NOMO-1 treated with DMSO at 0.1 percent for 48 hours (cell line): ENCODE results near the gene STEAP4.
"Not testable (repeated sequence)": the region's sequence is repeated elsewhere in the genome, so short reads cannot be mapped to it uniquely, and the experiment has no call there.

ENCODE experiments used
- DNase-seq: peaks from one replicate; lab custom pipeline; 2025; ENCODE audit not compliant: unreplicated experiment; lab: John Stamatoyannopoulos, UW

The STEAP4 gene

DNA sequence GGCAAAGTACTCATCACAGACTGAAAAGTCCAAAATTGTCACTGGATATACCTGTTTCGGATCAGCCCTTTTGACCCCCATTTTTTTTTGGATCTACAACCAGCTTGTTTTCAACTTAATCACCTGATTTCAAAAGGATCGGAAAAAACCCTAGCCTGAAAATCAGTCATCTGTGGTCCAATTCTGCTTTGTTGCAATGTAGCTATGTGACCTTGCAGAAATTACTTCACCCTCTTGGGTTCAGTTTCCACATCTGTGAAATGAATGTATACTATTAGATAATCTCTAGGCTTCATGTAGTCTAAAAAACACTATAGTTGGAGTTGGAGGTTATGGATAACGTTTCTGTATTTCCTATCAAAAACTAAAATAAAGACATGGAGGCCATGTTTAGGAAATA, 37.1 kb downstream of the STEAP4 start:
- no peak for DNase-seq

DNA sequence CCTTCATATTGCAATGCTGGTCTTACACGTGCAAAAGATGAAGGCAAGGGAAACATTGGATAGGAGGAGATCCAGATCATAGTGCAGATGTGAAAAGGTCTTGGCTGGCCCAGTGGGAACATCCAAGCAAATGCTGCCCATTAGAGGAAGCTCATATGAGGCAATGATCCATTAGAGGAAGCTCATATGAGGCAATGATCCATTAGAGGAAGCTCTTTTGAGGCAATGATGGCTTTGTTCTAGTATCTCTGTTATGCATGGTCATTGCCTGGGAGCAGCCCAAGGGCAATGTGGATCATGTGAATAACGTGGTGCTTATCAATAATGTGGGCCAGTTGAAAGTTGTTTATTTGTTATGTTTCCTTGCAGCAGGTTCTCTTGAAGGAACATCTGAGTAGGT, 37.8 kb downstream of the STEAP4 start:
- peak; percentile 97 for DNase-seq

DNA sequence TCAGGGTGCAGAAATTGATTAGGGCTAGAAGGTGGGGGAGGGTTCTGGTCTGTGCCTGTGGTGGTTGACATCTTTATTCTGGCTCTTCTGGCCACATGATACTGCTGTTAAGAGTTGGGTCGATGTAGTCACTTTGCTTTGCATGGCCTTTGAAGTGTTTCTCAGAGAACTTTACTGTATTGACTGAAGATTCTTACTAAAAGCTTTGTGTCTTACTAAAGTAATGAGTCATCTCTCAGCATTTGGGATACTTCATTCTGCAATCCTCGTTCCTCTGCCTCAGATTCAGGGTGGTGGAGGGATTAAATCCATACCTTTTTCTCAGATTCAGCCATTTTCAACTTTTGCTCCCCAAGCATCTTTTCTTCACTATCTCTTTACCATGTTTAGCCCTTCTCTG, 38.6 kb downstream of the STEAP4 start:
- peak; percentile 18 for DNase-seq

DNA sequence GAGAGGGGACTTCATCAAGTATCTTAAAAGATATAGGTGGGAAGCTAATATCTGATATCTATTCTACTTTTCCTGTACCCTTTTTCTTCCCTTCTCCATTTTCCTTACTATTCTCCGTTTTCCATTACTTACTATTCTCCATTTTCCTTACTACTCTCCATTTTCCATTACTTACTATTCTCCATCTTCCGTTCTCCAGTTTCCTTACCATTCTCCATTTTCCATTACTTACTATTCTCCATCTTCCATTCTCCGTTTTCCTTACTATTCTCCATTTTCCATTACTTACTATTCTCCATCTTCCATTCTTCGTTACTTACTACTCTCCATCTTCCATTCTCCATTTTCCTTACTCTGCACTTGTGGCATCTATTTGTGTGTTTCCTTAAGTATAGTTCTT, 39.3 kb downstream of the STEAP4 start:
- no peak for DNase-seq

DNA sequence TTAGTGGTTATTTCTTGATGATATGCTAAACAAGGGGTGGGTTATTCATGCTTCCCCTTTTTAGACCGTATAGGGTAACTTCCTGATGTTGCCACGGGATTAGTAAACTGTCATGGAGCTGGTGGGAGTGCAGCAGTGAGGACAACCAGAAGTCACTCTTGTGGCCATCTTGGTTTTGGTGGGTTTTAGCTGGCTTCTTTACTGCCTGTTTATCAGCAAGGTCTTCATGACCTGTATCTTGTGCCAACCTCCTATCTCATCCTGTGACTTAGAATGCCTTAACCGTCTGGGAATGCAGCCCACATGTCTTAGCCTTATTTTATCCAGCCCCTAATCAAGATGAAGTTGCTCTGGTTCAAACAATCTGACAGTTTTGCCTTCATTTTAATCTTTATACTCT, 41.7 kb downstream of the STEAP4 start:
- DNase-seq: peak; percentile 84

DNA sequence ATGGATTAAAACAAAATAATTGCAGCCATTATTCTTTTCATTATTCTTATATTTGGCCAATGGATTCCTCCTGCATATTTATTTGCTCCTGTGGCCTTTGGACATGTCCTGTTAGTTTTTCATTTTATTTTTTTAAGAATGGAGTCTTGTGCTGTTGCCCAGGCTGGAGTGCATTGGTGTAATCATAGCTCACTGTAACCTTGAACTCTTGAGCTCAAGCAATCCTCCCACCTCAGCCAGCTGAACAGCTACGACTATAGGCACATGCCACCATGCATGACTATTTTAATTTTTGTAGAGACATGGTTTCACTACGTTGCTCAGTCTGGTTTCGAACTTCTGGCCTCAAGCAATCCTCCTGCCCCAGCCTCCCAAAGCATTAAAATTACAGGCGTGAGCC, 44.1 kb downstream of the STEAP4 start:
- no peak for DNase-seq

DNA sequence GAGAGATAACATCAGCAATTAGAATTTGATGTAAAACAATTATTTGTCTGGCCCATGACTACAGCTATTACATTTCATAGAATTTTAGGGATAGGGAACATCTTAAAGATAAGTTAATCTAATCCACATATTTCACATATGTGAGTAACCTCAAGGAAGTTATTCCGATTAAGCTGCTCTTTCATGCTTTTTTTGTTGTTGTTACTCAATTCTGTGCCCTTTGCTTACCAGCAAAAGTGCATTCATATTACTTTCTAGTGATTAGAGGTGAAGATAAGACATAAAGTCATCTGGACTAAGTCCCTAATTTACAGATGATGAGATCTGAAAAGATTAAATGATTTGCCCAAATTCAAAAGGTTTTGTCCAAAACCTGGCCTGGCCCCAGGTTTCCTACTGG, 46.0 kb downstream of the STEAP4 start:
- DNase-seq: no peak

DNA sequence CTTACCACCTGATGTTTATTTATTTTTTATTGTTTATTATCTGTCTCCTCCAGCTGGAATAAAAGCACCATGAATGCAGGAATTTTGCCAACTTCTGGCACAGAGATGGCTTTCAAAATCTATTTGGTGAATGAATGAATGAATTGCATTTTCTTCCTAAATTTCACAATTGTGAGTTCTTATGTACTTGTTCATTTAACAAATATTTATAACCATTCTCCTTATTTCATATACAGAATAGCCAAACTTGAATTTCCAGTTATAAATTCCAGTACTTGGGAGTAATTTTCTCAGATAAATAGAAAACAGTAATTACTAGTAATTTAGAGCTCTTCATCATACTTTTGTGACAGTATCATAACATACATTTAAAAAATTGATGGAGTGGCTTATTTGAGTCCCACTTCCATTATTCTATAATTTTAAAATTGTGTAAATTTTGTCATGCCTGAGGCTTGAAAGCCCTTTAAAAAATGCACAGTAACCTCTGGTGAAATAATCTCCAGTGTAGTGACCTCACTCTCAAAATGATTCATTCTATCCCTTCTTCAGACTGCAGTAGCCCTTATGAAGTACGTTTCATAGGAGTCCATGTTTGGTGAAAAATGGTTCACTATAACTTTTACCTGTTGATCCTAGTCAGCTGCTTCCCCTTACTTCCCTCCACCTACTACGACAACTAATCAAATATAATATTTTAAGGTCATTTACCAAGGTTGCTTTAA, 46.9 kb downstream of the STEAP4 start:
- DNase-seq: no peak

DNA sequence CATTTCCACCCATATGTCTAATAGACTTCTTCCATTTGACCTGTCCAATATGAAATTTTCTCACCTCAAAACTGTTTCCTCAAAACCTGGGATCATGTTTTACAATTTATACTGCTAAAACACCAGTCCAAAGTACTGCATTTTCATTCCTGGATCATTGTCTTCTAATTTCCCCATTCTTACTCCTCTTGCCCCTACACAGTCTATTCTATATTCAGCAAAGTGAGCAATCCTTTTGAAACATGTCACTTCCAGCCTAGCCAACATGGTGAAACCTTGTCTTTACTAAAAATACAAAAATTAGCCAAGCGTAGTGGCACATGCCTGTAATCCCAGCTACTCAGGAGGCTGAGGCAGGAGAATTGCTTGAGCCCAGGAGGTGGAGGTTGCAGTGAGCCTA, 48.4 kb downstream of the STEAP4 start:
- DNase-seq: not testable (repeated sequence)

DNA sequence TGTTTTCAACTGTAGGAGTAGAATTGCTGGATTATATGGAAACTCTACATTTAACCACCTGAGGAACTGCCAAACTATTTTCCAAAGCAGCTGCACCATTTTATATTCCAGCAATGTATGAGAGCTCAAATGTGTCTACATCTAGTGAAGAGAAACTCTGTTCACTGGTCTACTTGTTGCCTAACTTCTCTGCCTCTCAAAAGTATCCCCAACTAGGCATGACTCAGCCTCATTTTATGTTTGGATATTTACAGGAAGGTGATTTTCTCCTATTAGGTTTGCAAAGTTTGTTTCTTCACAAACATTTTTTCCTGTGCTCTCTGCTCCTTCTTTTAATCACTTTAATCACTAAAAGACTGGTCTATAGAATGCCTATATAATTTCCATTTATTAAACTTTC, 49.8 kb downstream of the STEAP4 start:
- peak; percentile 39 for DNase-seq

DNA sequence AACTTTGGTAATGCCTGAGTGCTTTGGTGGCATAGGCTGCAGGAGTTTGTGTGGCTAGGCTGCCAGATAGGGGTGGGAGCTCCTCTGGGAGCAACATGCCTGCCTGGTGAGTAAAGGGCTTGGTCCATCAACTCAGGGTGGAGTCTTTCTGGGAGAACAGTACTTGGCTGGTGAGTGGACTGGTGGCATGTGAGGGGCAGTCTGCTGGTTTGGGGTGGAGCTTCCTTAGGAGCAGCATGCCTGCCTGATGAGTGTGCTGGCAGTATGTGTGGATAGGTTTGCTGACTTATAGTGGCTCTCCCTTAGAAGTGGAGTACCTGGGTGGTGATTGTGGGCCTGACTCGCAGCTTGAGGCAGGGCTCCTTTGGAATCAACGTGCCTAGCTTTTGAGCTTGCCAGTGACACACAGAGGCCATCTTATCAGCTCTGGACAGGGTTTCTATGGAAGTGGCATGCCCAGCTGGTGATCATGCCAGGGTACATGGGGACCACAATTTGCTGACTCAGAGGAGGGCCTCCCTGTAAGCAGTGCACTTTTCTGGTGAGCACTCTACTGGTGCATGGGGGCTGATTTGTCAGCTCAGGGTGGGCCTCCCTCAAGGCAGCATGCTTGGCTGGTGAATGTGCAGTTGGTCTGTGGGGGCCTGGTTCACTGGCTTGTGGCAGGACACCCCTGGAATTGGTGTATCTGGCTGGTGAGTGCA, 51.8 kb downstream of the STEAP4 start:
- DNase-seq: no peak

DNA sequence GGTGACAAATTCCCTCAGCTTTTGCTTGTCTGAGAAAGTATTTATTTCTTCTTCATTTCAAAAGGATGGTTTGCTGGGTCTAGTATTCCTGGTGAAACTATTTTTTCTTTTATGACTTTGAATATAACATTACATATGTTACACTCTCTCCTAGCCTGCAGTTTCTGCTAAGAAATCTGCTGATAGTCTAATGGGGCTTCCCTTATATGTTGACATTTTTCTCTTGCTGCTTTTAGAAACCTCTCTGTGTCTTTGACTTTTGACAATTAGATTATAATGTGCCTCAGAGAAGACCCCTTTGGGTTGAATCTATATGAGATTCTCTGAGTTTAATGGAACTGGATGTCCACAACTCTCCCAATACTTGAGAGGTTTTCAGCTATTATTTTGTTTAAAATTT, 53.1 kb downstream of the STEAP4 start:
- DNase-seq: no peak

DNA sequence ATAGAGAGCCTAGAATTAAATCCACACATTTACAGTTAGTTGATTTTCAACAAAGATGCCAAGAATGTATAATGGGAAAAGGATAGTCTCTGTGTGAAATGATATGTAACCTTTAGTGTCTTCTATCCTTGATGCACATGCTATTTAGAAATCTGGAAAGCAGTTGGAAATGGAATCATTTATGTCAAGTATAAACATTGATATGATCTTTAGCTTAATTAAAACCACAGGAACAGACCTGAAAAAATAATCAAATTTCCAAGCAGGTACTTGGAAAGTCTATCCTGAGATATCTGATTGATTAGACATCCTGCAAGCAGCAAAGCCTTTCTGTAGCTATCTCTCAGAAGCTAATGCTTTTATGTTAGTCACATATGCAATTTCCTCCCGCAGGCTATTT, 62.4 kb downstream of the STEAP4 start:
- no peak for DNase-seq

DNA sequence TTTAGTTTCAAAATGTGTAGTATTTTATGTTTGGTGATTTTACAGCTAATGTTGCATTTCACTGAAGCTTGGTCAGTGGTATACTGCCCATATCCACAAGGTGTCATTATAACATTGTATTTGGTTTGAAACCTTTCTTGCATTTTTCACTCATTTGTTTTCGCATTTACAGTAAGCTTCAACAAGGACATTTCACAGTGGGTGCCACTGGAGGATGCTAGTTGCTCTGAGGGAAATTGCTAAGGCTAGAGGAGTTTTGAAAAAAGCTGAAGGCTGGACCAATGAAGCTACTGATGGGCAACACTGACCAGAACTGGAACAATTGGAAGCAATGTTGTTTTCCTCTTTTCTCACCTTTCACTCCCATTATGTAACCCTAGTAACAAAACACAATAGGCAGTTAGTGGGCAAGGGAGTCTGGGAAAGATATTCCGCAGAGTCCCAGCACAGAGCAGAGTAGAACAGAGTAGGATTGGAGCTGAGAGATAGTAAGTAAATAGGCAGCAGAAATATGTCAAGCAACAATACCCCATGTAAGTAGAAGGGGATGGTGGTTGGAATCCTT, 63.3 kb downstream of the STEAP4 start:
- DNase-seq: peak; percentile 92

DNA sequence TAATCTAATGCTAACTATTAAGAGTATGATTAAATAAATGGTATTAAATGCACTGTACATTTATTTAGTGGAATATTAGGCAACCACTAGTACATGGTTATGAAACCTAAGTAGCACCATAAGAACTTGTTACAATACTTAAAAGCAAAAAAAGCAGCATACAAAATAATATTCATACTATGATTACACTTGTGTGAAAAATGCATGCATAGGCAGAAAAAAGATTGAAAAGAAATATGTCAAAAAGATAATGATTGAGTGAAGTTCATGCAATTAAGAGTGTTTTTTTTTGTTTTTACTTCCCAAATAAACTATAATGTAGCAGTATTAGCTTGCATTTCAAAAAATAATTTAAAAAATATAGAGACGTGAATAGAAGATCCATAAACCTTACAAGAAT, 66.8 kb downstream of the STEAP4 start:
- DNase-seq: no peak

DNA sequence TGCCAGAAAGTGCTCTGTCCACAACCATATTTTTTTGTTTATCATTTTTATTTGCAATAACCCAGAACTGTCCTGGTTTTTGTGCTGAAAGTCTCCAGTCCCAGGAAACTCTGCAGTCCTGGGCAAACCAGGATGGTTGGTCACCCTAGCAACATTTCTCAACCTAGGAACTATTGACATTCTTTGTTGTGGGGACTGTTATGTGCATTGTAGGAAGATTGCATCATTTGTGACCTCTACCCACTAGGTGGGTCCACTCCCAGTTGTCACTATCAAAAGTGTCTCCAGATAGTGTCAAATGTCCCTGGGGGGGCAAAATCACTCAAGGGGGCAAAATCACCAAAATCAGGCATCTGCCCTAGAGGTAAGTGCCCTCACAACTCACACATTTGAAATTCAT, 72.9 kb downstream of the STEAP4 start:
- no peak for DNase-seq

DNA sequence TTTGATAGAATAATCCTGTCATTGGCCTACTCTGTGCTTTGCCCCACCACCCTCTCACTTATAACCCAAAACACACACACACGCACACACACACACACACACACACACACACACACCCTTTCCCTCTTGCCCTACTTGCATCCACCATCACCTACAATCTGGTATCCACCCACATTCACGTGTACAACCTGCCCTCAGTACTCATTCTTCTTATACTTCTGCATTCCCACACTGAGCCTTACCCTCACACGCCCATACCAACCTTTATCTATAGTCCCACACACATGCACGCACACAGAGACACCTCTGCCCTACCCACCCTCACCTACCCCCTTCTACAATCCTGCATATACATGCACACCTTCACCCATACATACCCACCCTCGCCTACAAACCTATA, 76.0 kb downstream of the STEAP4 start:
- no peak for DNase-seq

DNA sequence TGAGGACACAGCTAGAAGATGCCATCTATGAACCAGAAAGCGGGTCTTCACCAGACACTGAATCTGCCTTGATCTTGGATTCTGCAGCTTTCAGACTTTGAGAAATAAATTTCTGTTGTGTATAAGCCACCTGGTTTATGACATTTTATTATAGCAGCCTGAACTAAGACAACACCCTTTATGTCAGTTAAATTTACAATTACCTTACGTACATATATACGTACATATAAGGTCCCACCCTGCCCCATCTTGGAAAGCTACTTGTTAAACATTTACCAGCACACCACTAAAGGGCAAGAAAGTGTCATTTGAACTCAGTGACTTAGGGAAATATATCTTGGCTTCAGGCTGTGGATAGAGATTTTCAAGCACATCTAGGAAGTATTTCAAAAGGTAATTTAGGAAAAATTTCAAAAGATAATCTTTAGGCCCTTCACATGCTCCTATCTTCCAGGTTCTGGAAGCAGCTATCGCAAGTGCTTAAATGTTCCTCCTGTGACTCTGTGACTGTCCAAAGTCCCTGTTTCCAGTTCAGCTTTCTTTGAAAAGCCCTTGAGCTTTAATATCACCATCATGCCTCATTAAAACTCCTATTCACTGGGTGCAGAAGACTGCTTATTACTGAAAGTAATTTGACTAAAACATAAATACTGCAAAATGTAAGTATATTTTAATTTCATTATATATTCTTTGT, 77.2 kb downstream of the STEAP4 start:
- DNase-seq: no peak

DNA sequence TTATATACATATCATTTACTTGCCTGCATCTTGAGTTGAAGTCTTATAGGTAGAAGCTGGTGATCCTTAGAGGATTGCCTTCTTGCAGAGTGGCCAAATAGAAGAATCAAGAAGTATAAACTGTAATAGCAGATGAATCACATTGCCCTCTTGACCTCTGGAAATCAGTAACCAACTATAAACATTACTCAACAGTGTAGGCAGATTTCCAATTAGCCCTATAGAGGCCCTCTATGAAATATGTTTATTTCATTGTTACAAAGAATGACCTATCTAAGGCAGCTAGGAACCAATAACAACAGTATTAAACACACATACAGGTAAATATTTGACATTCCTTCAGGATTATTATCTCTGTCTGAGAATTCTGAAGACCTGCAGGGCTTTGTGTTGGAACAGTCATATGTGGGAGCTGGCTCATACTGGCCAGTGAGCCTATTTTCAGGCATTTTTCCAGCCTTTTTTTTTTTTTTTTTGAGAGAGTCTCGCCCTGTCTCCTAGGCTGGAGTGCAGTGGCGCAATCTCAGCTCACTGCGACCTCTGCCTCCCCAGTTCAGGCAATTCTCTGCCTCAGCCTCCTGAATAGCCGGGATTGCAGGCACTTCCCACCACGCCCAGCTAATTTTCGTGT, 79.7 kb downstream of the STEAP4 start:
- peak; percentile 71 for DNase-seq

DNA sequence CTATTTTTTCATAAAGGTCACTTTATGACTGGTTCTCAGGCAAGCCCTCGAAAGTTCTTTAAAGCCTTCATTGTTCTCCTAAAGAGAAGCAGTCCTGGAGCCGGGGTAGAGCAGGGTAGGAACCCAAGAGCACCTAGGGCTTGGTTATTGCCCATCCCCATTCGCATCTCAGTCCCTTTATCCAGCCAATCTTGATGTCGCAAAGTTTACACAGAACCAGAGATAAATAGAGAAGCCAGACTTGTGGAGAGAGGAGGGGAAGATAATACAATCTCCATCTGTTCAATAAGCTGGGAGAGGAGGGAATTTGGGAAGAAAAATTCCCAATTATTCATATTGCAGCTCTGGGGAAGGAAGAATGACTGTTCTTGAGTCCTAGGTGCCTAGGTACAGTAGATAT, 80.5 kb downstream of the STEAP4 start:
- DNase-seq: no peak

DNA sequence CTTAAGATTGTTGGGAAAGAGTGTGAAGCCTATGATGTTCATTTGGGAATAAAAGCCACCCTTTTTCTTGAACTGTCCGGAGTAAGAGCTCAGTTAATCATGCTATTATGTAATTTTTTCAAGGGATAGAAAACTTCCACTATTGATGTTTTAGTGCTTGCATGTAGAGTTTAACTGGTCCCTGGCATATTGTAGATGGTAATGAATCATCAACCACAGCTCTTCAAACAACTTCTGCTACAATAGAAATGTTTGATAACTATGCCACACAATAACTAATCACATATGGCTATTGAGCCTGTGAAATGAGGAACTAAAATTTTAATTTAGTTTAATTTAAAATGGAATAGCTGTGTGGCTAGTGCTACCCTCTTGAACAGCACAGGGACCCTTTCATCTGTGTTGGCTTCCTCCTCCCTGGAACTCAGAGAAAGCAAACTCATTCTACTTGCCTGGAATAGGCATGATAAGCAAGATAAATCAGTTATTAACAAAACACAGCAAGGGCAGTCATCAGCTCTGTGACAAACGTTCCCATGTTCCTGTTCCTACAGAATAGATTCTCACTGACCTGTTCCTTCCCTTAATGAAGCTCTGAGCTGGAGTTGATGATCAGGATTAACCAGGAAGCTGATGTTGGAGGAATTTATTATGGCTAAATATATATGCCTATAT, 82.0 kb downstream of the STEAP4 start:
- peak; percentile 99 for DNase-seq
